Glutamatergic neuron (in vitro differentiated cells): ENCODE data around the gene ZDHHC24. TPM values are rescaled to one million over a fixed set of nuclear protein-coding genes. Genes with fewer than 3 reads are reported as not detected.

Experiments used
- DNase-seq: peaks from one replicate; pipeline ENCODE4 v3.0.0; 2022
- H3K27ac Mint-ChIP-seq: one replicate; pipeline ENCODE4 v1.8.0; 2020; ENCODE audit warnings: mild to moderate bottlenecking, mixed read lengths, inconsistent platforms; ENCODE audit not compliant: unreplicated experiment
- H3K27me3 Mint-ChIP-seq: one replicate; pipeline ENCODE4 v1.8.0; 2020; ENCODE audit warnings: mild to moderate bottlenecking, moderate library complexity, mixed read lengths, inconsistent platforms; ENCODE audit not compliant: unreplicated experiment
- H3K36me3 Mint-ChIP-seq: one replicate; pipeline ENCODE4 v1.8.0; 2020; ENCODE audit warnings: mild to moderate bottlenecking, mixed read lengths, inconsistent platforms; ENCODE audit not compliant: unreplicated experiment
- H3K4me1 Mint-ChIP-seq: one replicate; pipeline ENCODE4 v1.8.0; 2020; ENCODE audit warnings: mild to moderate bottlenecking, low read depth, mixed read lengths, inconsistent platforms; ENCODE audit not compliant: unreplicated experiment
- H3K4me3 Mint-ChIP-seq: one replicate; pipeline ENCODE4 v1.8.0; 2020; ENCODE audit warnings: mild to moderate bottlenecking, mixed read lengths, inconsistent platforms; ENCODE audit not compliant: unreplicated experiment
- H3K9me3 Mint-ChIP-seq: one replicate; pipeline ENCODE4 v1.8.0; 2020; ENCODE audit warnings: mild to moderate bottlenecking, moderate library complexity, mixed read lengths, inconsistent platforms; ENCODE audit not compliant: unreplicated experiment
- CTCF ChIP-seq: fragments of 200-600 bp; sonication (generic); IDR thresholded peaks from one replicate; pipeline ENCODE4 v1.5.0; 2021; ENCODE audit not compliant: partially characterized antibody, unreplicated experiment
- long read RNA-seq: library from polyadenylated mRNA; unstranded; transcript quantifications from one replicate; pipeline ENCODE4 v2.0.0, GENCODE V29; 2020; ENCODE audit not compliant: unreplicated experiment
- total RNA-seq: library from RNA; stranded (reverse); fragmentation: NEBNext Ultra II Directional; extraction: Animal tissue kit (Norgen Biotek cat#: 25700); gene quantifications from one replicate; pipeline ENCODE4 v1.2.1, GENCODE V29; 2021; ENCODE audit not compliant: unreplicated experiment

ZDHHC24 gene
- total RNA-seq = 11.5 TPM
- long read RNA-seq, full-length matches to known transcripts = 12 of 17 reads
- long read RNA-seq, partial matches to known transcripts = 2 of 17 reads
- long read RNA-seq, other reads (novel, unspliced or antisense) = 3 of 17 reads

GRCh38 chr11:66545701-66546367 lies at the start of gene ZDHHC24:
ZDHHC24 (minus strand) TSS chr11:66546048; CDS start chr11:66546003, 45 bp downstream.
- Mint-ChIP-seq H3K9me3 (peaks cover 13% of the 10 kb centered on the region), H3K36me3 (peaks cover 4% of the 10 kb centered on the region), H3K27me3 (peaks cover 14% of the 10 kb centered on the region), H3K27ac (peak within 1 kb of the TSS; percentile 85), H3K4me3 (peak within 1 kb of the TSS; percentile 82), H3K4me1 (peaks cover 29% of the 10 kb centered on the region)
- DNase-seq = peak; percentile 95
- no peak for TF ChIP-seq CTCF

GRCh38 chr11:66595245-66595904 lies 49.5 kb upstream of the ZDHHC24 start:
- no peak for TF ChIP-seq CTCF
- Mint-ChIP-seq H3K27ac (no peak overlapping the region), H3K9me3 (peaks cover 10% of the 10 kb centered on the region), H3K4me1 (peaks cover 6% of the 10 kb centered on the region), H3K4me3 (peak overlapping the region; percentile 0), H3K27me3 (peaks cover 7% of the 10 kb centered on the region), H3K36me3 (no peaks in the 10 kb centered on the region)
- no peak for DNase-seq

GRCh38 chr11:66593650-66594049 lies 47.8 kb upstream of the ZDHHC24 start:
- peaks cover 6% of the 10 kb centered on the region for H3K27me3 Mint-ChIP-seq
- TF ChIP-seq CTCF = no peak
- H3K4me3 Mint-ChIP-seq = peak overlapping the region; percentile 100
- peaks cover 6% of the 10 kb centered on the region for H3K4me1 Mint-ChIP-seq
- H3K36me3 Mint-ChIP-seq = no peaks in the 10 kb centered on the region
- H3K9me3 Mint-ChIP-seq = peaks cover 11% of the 10 kb centered on the region
- no peak for DNase-seq
- peak overlapping the region; percentile 100 for H3K27ac Mint-ChIP-seq

GRCh38 chr11:66593303-66593635 lies 47.4 kb upstream of the ZDHHC24 start:
- Mint-ChIP-seq H3K27me3 (peaks cover 6% of the 10 kb centered on the region), H3K4me3 (peak overlapping the region; percentile 100), H3K36me3 (no peaks in the 10 kb centered on the region), H3K27ac (peak overlapping the region; percentile 100), H3K4me1 (peaks cover 6% of the 10 kb centered on the region), H3K9me3 (peaks cover 11% of the 10 kb centered on the region)
- no peak for TF ChIP-seq CTCF
- peak; percentile 19 for DNase-seq
